Spleen (tissue), 11 donors: ENCODE data around the gene FES. TPM values are rescaled to one million over a fixed set of nuclear protein-coding genes. Genes with fewer than 3 reads are reported as not detected.
A peak's percentile ranks its signal among the peaks of the same experiment; 100 is the strongest.
"Not testable (repeated sequence)": the region's sequence is repeated elsewhere in the genome, so short reads cannot be mapped to it uniquely, and the experiment has no call there.

Experiments
- DNase-seq: peaks from one replicate; pipeline ENCODE4 v3.0.0-alpha.2; 2020
- H3K27ac ChIP-seq, 8 donors: fragments of 200-600 bp; sonication (generic) in 7 of 8; 1 replicate in 4 of 8; 2 replicates in 4 of 8; pipeline versions ENCODE4 v1.5.0 to v1.8.0; 2016 to 2021; ENCODE audit warnings: inconsistent platforms in 4 of 8, mild to moderate bottlenecking in 4 of 8, moderate library complexity in 1 of 8
- H3K27me3 ChIP-seq, 7 donors: fragments of 200-600 bp; sonication (generic) in 6 of 7; replicated peaks in 1 of 7; 1 replicate in 4 of 7; 2 replicates in 3 of 7; pipeline versions ENCODE4 v1.5.0 to v1.8.0; 2016 to 2021; ENCODE audit warnings: inconsistent platforms in 3 of 7, mild to moderate bottlenecking in 1 of 7
- H3K36me3 ChIP-seq, 6 donors: fragments of 200-600 bp; sonication (generic) in 5 of 6; 1 replicate in 4 of 6; 2 replicates in 2 of 6; pipeline versions ENCODE4 v1.5.0 to v1.8.0; 2016 to 2021; ENCODE audit warnings: inconsistent platforms in 2 of 6
- H3K4me1 ChIP-seq, 6 donors: fragments of 200-600 bp; sonication (generic) in 5 of 6; 1 replicate in 3 of 6; 2 replicates in 3 of 6; pipeline versions ENCODE4 v1.5.0 to v1.8.0; 2016 to 2021; ENCODE audit warnings: inconsistent platforms in 3 of 6
- H3K4me3 ChIP-seq, 8 donors: fragments of 200-600 bp; sonication (generic) in 7 of 8; 1 replicate in 4 of 8; 2 replicates in 4 of 8; pipeline versions ENCODE4 v1.5.0 to v1.8.0; 2016 to 2021; ENCODE audit warnings: inconsistent platforms in 4 of 8, mild to moderate bottlenecking in 4 of 8, moderate library complexity in 2 of 8
- H3K9me3 ChIP-seq, 8 donors: fragments of 200-600 bp; sonication (generic) in 7 of 8; 1 replicate in 4 of 8; 2 replicates in 4 of 8; pipeline versions ENCODE4 v1.5.0 to v1.8.0; 2016 to 2021; ENCODE audit warnings: inconsistent platforms in 4 of 8
- POLR2A ChIP-seq, 3 donors: fragments of 450-650 bp; IDR thresholded peaks; one replicate each; pipeline ENCODE4 v1.5.1; 2017; ENCODE audit warnings: antibody characterized with exemption in 3 of 3, mild to moderate bottlenecking in 1 of 3
- POLR2AphosphoS5 ChIP-seq, 3 donors: sonication (generic); formaldehyde crosslinking; IDR thresholded peaks; one replicate each; pipeline ENCODE4 v1.5.1; 2017; ENCODE audit warnings: antibody characterized with exemption in 3 of 3
- WGBS, 5 donors: extraction: QIAGEN DNeasy Blood & Tissue Kit in 3 of 5; methylation state at CpG; one replicate each; pipeline versions ENCODE4 v1.1.5 to v1.1.7; 2013 to 2018; 5-methylcytosine and 5-hydroxymethylcytosine counted together
- intact Hi-C: fragments of 100-400 bp; cut with DNase I; formaldehyde crosslinking; loops from one replicate; pipeline ENCODE4 v1.15.0; 2023; ENCODE audit warnings: low total_unique reads
- polyA plus RNA-seq, 3 donors: library from polyadenylated mRNA; stranded (reverse); fragments of 200-250 nt; gene quantifications; one replicate each; pipeline ENCODE4 v1.2.1, GENCODE V29; 2013
- total RNA-seq, 7 donors: library from RNA; depleted of rRNA in 3 of 7; stranded (reverse); fragments of >200 nt in 3 of 7; fragmentation: NEBNext Ultra II Directional in 4 of 7; extraction: Animal tissue kit (Norgen Biotek cat#: 25700) in 4 of 7; gene quantifications; one replicate each; pipeline versions ENCODE4 v1.1.0 to v1.2.1, GENCODE V29; 2016 to 2021
- TF ChIP-seq, protein P1 (sequence below), 11 experiments: fragments of 200-600 bp in 7 of 11; fragments of 450-650 bp in 4 of 11; sonication (generic) in 4 of 11; IDR thresholded peaks in 8 of 11; conservative IDR thresholded peaks in 3 of 11; 1 replicate in 7 of 11; 2 replicates in 4 of 11; pipeline versions ENCODE4 v1.4.0 to v1.8.0; 2016 to 2021; ENCODE audit warnings: antibody characterized with exemption in 11 of 11, inconsistent platforms in 4 of 11, mild to moderate bottlenecking in 1 of 11
- donor health status: healthy with polysubstance abuse.
- donor health status: DM: no; HTN: no; CAD: no; lungs with moderate emphysema.
- donor health status: DM: no; HTN: no; CAD: no.
- donor health status: Bipolar disorder and iron deficiency.
- donor health status: healthy.
- donor health status: DM: no; HTN: no; CAD: no.
- donor health status: DM: yes; HTN: yes; CAD: no.

The FES gene
- total and polyA plus RNA-seq, 10 donors: 39.5 to 369 (median 240) TPM

DNA sequence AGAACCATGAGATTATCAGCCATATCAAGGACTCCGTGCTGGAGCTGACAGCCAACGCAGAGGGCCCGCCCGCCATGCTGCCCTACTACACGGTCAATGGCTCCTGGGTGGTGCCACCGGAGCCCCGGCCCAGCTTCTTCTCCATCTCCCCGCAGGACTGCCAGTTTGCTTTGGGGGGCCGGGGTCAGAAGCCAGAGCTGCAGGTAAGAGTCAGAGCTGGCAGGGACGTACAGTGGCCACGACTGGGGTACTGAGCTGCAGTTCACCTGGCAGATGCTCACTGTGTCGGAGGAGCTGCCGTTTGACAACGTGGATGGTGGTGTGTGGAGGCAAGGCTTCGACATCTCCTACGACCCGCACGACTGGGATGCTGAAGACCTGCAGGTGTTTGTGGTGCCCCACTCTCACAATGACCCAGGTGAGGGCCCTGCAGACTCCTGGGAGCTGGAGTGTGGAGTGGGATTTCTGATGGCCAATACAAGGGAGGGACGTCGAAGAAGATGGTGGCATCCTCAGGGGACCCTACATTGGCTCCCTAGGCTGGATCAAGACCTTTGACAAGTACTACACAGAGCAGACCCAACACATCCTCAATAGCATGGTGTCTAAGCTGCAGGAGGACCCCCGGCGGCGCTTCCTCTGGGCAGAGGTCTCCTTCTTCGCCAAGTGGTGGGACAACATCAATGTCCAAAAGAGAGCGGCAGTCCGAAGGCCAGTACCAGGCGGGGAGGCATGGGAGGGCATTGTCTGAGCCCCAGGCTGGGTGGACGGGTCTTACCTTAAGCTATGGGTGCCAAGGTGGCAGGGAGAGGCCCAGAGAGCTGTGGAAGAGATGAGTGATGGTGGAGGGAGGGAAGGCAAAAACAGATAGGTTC, 21.2 kb downstream of the FES start:
- Histone ChIP-seq H3K4me3 (no peak overlapping the region), H3K27ac (no peak overlapping the region), H3K27me3 (no peaks in the 10 kb centered on the region), H3K36me3 (peaks cover 0 to 62% (median 58%) of the 10 kb centered on the region in 6 donors), H3K4me1 (peaks cover 15 to 57% (median 28%) of the 10 kb centered on the region in 6 donors), H3K9me3 (no peaks in the 10 kb centered on the region)
- intact Hi-C loops: no loop called here
- TF ChIP-seq POLR2A (IDR thresholded peaks at IDR 0.05): no peak
- no peak for TF ChIP-seq POLR2AphosphoS5 (IDR thresholded peaks at IDR 0.05)
- WGBS, 5 donors: 92 to 98% (median 94%) methylated on average over 24 to 28 of the region's 28 CpGs
- peak; percentile 65 for DNase-seq

DNA sequence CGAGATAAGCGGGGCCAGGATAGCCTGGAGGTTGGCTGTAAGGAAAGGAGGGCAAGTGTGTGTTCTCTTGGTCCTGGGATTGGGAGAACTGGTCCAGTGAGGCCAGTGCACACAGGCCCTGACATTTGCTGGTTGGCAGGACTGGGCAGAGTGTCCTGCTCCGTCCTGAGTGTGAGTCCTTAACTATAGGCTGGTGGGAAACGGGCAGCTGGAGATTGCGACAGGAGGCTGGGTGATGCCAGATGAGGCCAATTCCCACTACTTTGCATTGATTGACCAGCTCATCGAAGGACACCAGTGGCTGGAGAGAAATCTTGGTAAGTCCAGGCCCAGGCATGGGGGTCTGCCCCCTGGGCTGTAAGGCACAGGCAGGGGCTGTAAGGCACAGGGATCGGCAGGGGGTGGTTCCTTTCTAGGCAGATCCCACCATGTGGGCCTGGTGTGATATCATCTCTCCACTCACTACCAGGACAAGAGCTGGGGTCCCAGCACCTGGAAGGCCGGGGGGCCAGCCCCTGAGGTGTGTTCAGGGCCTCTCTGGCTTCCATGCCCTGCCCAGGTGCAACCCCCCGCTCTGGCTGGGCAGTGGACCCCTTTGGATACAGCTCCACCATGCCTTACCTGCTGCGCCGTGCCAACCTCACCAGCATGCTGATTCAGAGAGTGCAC, 22.0 kb downstream of the FES start:
- Histone ChIP-seq H3K27ac (no peak overlapping the region), H3K27me3 (no peaks in the 10 kb centered on the region), H3K4me1 (peaks cover 15 to 61% (median 24%) of the 10 kb centered on the region in 6 donors), H3K9me3 (no peaks in the 10 kb centered on the region), H3K4me3 (no peak overlapping the region), H3K36me3 (peaks cover 0 to 70% (median 65%) of the 10 kb centered on the region in 6 donors)
- intact Hi-C loops: no loop called here
- DNase-seq: peak; percentile 64
- 93 to 98% (median 94%) methylated on average over 9 to 11 of the region's 11 CpGs for WGBS, 5 donors
- TF ChIP-seq POLR2AphosphoS5 (IDR thresholded peaks at IDR 0.05) (no peak), POLR2A (IDR thresholded peaks at IDR 0.05) (no peak)
- TF ChIP-seq, protein P1, sequence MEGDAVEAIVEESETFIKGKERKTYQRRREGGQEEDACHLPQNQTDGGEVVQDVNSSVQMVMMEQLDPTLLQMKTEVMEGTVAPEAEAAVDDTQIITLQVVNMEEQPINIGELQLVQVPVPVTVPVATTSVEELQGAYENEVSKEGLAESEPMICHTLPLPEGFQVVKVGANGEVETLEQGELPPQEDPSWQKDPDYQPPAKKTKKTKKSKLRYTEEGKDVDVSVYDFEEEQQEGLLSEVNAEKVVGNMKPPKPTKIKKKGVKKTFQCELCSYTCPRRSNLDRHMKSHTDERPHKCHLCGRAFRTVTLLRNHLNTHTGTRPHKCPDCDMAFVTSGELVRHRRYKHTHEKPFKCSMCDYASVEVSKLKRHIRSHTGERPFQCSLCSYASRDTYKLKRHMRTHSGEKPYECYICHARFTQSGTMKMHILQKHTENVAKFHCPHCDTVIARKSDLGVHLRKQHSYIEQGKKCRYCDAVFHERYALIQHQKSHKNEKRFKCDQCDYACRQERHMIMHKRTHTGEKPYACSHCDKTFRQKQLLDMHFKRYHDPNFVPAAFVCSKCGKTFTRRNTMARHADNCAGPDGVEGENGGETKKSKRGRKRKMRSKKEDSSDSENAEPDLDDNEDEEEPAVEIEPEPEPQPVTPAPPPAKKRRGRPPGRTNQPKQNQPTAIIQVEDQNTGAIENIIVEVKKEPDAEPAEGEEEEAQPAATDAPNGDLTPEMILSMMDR (IDR thresholded peaks at IDR 0.05 in 8 of 11, conservative IDR thresholded peaks at IDR 0.05 in 3 of 11): no peak

DNA sequence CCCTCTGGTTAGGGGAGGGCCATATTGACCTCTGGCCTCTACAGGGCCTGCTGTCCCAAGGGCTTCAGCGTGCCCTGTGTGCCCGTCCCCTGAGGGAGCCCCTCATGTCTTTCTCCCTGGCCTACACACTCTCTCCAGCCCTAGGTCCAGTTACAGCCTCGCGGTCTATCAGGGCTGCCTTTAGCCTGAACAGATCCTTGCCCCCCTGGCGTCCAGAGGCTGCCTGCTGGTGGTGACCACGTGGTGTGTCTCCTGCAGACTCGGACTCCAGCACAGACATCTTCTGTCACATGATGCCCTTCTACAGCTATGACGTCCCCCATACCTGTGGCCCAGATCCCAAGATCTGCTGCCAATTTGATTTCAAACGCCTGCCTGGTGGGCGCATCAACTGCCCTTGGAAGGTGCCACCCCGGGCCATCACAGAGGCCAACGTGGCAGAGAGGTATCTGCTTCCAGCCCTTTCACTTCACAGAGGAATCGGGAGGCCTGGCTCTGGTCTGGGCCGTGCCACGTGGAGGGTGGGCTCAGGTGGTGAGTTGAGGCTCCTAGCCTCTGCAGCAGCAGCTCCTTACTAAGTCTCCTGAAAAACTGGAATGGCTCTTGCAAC, 22.9 kb downstream of the FES start:
- peak; percentile 69 for DNase-seq
- Histone ChIP-seq H3K36me3 (peaks cover 4 to 78% (median 74%) of the 10 kb centered on the region in 6 donors), H3K27ac (no peak overlapping the region), H3K9me3 (no peaks in the 10 kb centered on the region), H3K4me1 (peaks cover 9 to 61% (median 16%) of the 10 kb centered on the region in 6 donors), H3K27me3 (no peaks in the 10 kb centered on the region), H3K4me3 (no peak overlapping the region)
- TF ChIP-seq POLR2A (IDR thresholded peaks at IDR 0.05) (no peak), POLR2AphosphoS5 (IDR thresholded peaks at IDR 0.05) (peak in 1 of 3 donors; percentile 21)
- intact Hi-C loops: no loop called here
- WGBS, 5 donors: 80 to 94% (median 91%) methylated on average over 11 to 15 of the region's 15 CpGs

DNA sequence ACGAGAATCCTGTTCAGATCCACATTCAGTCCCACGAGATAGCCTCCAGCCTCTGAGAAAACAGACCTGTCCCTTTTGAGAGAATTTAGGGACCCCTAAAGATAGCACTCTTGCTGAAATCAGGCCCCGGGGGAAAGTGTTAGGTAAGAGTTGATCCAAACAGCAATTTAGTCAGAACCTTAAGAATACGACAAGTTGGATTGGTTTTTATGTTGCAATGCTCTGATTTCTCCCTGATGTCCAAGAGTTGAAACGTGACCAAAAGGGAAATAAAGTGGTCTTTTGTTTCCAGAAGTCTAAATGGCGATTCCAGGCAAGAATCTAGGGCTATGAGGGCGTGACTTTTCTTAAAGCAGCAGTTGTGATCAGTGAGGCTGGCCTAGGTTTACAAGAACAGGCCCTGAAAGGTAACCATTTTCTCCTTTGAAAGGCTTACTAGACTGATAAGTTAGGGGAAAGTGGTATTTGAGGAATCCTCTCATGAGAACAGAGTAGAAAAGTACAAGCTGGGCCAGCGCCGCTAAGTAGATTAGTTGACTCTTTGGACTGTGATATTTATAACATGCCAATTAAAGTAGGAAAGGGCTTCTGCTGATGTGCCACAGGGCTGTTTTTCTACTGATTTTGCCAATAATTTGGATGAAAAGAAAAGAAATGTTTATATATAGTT, 23.7 kb downstream of the FES start:
- Histone ChIP-seq H3K9me3 (no peaks in the 10 kb centered on the region), H3K4me3 (no peak overlapping the region), H3K36me3 (peaks cover 11 to 86% (median 82%) of the 10 kb centered on the region in 6 donors), H3K27ac (no peak overlapping the region), H3K4me1 (peaks cover 9 to 68% (median 16%) of the 10 kb centered on the region in 6 donors), H3K27me3 (no peaks in the 10 kb centered on the region)
- no peak for TF ChIP-seq POLR2AphosphoS5 (IDR thresholded peaks at IDR 0.05)
- TF ChIP-seq, protein P1 (IDR thresholded peaks at IDR 0.05 in 8 of 11, conservative IDR thresholded peaks at IDR 0.05 in 3 of 11): no peak
- no peak for TF ChIP-seq POLR2A (IDR thresholded peaks at IDR 0.05)
- intact Hi-C loops: no loop called here
- no peak for DNase-seq
- 83 to 92% (median 87%) methylated on average over 9 of the region's 9 CpGs for WGBS, 5 donors

DNA sequence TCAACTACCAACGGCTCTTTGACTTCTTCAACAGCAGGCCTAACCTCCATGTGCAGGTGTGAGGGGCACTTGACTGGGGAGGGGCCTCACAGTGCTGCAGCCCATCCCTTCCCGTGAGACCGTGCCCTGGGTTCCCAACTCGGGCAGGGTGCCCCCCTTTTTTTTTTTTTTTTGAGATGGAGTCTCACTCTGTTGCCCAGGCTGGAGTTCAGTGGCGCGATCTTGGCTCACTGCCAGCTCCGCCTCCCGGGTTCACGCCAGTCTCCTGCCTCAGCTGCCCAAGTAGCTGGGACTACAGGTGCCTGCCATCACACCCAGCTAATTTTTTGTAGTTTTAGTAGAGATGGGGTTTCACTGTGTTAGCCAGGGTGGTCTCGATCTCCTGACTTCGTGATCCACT, 25.1 kb downstream of the FES start:
- intact Hi-C loops, H3K27me3 ChIP-seq, H3K9me3 ChIP-seq, H3K4me3 ChIP-seq, H3K27ac ChIP-seq: not testable (repeated sequence)
- DNase-seq: peak; percentile 29
- peaks cover 0 to 68% (median 11%) of the 10 kb centered on the region in 6 donors for H3K4me1 ChIP-seq
- WGBS, 5 donors: 84 to 96% (median 92%) methylated on average over 11 of the region's 11 CpGs
- H3K36me3 ChIP-seq: peaks cover 17 to 100% (median 96%) of the 10 kb centered on the region in 6 donors
